Testis (tissue), 3 donors: Measurements from ENCODE around the gene FAM131B. TPM values are rescaled to one million over a fixed set of nuclear protein-coding genes. Genes with fewer than 3 reads are reported as not detected.

Source experiments
- DNase-seq: peaks from one replicate; pipeline ENCODE4 v3.0.0-alpha.2; 2019
- H3K27ac ChIP-seq, 2 donors: fragments of 200-600 bp; sonication (generic); one replicate each; pipeline ENCODE4 v1.5.1; 2019
- H3K27me3 ChIP-seq: fragments of 200-600 bp; sonication (generic); one replicate; pipeline ENCODE4 v1.5.1; 2019
- H3K36me3 ChIP-seq: fragments of 200-600 bp; sonication (generic); one replicate; pipeline ENCODE4 v1.5.1; 2017; ENCODE audit warnings: low read depth; ENCODE audit errors: missing control alignments
- H3K4me1 ChIP-seq: fragments of 200-600 bp; sonication (generic); one replicate; pipeline ENCODE4 v1.5.1; 2019
- H3K4me3 ChIP-seq, 2 donors: fragments of 200-600 bp; sonication (generic); one replicate each; pipeline ENCODE4 v1.5.1; 2017 to 2019
- H3K9me3 ChIP-seq: fragments of 200-600 bp; sonication (generic); one replicate; pipeline ENCODE4 v1.5.1; 2017
- POLR2A ChIP-seq: fragments of 450-650 bp; IDR thresholded peaks from one replicate; pipeline ENCODE4 v1.6.1; 2017; ENCODE audit warnings: antibody characterized with exemption, mild to moderate bottlenecking, moderate library complexity
- WGBS, 2 donors: methylation state at CpG; one replicate each; pipeline ENCODE4 v1.1.5; 2018; 5-methylcytosine and 5-hydroxymethylcytosine counted together
- intact Hi-C: fragments of 100-400 bp; cut with DNase I; formaldehyde crosslinking; loops from one replicate; pipeline ENCODE4 v1.15.1; 2023; ENCODE audit warnings: low total_unique reads
- polyA plus RNA-seq: library from polyadenylated mRNA; stranded (reverse); fragments of 350-450 nt; fragmentation: Illumina TruSeq; extraction: RNeasy Lipid Tissue Mini Kit (QIAGEN cat#74804); gene quantifications from one replicate; pipeline ENCODE4 v1.2.3, GENCODE V29; 2014; ENCODE audit warnings: low read depth, low replicate concordance; ENCODE audit not compliant: insufficient read depth
- total RNA-seq, 2 donors: library from RNA; depleted of rRNA; stranded (reverse); fragments of >200 nt; gene quantifications; one replicate each; pipeline ENCODE4 v1.2.3, GENCODE V29; 2016
- TF ChIP-seq, protein P1 (sequence below), 3 experiments: fragments of 450-650 bp in 2 of 3; fragments of 200-600 bp in 1 of 3; sonication (generic) in 1 of 3; IDR thresholded peaks; one replicate each; pipeline ENCODE4 v1.5.1; 2016 to 2019; ENCODE audit warnings: antibody characterized with exemption in 3 of 3, mild to moderate bottlenecking in 2 of 3, moderate library complexity in 1 of 3

FAM131B gene
- total and polyA plus RNA-seq, 3 donors from 2014 or later: 1.2 TPM

DNA sequence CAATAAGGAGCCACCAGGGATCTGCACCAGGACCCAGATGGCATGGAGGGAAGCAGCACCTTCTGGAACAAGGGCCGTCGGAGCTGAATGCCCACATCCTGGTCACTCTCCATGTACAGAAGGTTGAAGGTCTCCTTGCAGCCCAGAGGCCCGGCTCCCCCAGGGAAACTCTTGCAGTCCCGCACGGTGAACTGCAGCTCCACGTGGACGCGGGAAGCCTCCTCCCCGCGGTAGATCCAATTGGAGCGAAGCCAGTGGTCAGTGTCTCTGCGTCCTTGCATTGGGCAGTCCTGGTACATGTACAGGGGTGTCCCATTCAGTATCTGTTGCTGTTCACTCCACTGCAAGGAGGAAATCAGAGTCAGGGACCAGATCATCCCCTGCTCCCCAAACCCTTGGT, 38.8 kb upstream of the FAM131B start:
- Histone ChIP-seq H3K4me1 (no peaks in the 10 kb centered on the region), H3K27me3 (no peaks in the 10 kb centered on the region), H3K27ac (no peak overlapping the region), H3K9me3 (no peaks in the 10 kb centered on the region), H3K36me3 (no peaks in the 10 kb centered on the region), H3K4me3 (no peak overlapping the region)
- no peak for TF ChIP-seq POLR2A
- TF ChIP-seq, protein P1, sequence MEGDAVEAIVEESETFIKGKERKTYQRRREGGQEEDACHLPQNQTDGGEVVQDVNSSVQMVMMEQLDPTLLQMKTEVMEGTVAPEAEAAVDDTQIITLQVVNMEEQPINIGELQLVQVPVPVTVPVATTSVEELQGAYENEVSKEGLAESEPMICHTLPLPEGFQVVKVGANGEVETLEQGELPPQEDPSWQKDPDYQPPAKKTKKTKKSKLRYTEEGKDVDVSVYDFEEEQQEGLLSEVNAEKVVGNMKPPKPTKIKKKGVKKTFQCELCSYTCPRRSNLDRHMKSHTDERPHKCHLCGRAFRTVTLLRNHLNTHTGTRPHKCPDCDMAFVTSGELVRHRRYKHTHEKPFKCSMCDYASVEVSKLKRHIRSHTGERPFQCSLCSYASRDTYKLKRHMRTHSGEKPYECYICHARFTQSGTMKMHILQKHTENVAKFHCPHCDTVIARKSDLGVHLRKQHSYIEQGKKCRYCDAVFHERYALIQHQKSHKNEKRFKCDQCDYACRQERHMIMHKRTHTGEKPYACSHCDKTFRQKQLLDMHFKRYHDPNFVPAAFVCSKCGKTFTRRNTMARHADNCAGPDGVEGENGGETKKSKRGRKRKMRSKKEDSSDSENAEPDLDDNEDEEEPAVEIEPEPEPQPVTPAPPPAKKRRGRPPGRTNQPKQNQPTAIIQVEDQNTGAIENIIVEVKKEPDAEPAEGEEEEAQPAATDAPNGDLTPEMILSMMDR (IDR thresholded peaks at IDR 0.05): no peak
- intact Hi-C loops: no loop called here
- DNase-seq: no peak
- 85 to 86% methylated on average over 10 to 12 of the region's 12 CpGs for WGBS, 2 donors

DNA sequence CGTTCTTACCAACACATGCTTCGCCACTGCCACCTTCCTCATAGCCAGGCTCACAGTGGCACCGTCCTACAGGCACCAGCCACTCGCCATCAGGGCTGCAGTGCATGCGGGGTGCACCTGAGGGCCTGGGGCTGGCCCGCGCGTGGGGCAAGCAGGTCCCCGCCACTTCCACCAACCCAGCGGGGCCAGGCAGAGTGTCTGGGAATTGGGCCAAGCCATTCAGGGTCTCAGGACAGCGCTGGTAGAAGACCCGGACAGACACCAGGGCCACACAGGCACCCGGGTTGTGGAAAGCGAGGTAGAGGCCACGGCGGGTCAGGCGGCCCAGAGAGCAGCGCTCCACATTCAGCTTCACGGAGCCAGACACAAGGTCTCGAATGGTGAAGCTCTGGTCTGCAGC, 37.1 kb upstream of the FAM131B start:
- DNase-seq: no peak
- whole genome bisulfite sequencing, 2 donors: 93 to 97% methylated on average over 12 to 18 of the region's 20 CpGs
- Histone ChIP-seq H3K9me3 (no peaks in the 10 kb centered on the region), H3K27me3 (no peaks in the 10 kb centered on the region), H3K4me3 (no peak overlapping the region), H3K36me3 (no peaks in the 10 kb centered on the region), H3K4me1 (peaks cover 11% of the 10 kb centered on the region), H3K27ac (no peak overlapping the region)
- TF ChIP-seq, protein P1 (IDR thresholded peaks at IDR 0.05): no peak
- TF ChIP-seq POLR2A: no peak
- intact Hi-C loops: no loop called here

DNA sequence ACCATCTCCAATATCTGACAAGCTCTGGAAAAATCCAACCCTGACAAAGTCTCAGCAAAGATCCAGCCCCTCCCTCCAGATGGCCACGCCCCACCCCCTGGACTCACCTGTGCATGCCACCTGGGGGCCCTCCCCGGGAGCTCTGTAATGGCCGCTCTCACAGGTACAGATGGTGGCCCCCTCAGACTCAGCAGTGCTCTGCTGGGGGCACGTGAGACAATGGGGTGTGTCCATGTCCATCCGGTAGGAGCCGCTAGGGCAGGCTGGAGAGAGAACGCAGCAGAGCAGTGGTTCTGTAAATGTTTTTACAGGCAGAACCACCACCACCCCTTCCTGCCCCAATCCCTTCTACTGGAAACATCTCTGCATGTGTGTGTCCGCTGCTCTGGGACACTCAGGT, 36.6 kb upstream of the FAM131B start:
- Histone ChIP-seq H3K36me3 (no peaks in the 10 kb centered on the region), H3K27ac (no peak overlapping the region), H3K9me3 (no peaks in the 10 kb centered on the region), H3K4me1 (peaks cover 11% of the 10 kb centered on the region), H3K27me3 (no peaks in the 10 kb centered on the region), H3K4me3 (no peak overlapping the region)
- DNase-seq: no peak
- TF ChIP-seq POLR2A: no peak
- TF ChIP-seq, protein P1 (IDR thresholded peaks at IDR 0.05): no peak
- intact Hi-C loops: no loop called here
- 95% methylated on average over 2 to 8 of the region's 8 CpGs for WGBS, 2 donors

DNA sequence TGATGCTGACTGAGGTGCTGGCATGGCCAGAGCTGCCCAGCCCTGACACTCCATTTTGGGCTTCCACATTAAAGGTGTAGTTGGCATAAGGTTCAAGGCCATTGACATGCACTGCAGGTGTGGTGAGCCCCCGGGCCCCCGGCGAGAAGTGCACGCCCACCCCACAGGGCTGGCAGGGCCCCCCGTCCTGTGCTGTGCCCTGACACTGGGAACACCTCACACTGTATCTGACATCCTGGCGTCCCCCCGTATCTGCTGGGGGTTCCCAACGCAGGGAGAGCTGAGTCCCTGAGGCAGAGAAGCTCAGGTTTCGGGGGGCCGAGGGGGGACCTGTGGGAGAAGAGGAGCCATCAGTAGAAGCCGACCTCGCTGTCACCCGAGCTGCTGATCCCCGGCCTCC, 36.1 kb upstream of the FAM131B start:
- H3K4me1 ChIP-seq: peaks cover 16% of the 10 kb centered on the region
- H3K4me3 ChIP-seq: no peak overlapping the region
- H3K9me3 ChIP-seq: no peaks in the 10 kb centered on the region
- no peak overlapping the region for H3K27ac ChIP-seq
- no peak for DNase-seq
- no peaks in the 10 kb centered on the region for H3K27me3 ChIP-seq
- TF ChIP-seq, protein P1 (IDR thresholded peaks at IDR 0.05): no peak
- TF ChIP-seq POLR2A: no peak
- H3K36me3 ChIP-seq: no peaks in the 10 kb centered on the region
- WGBS, 2 donors: 97 to 100% methylated on average over 4 to 14 of the region's 14 CpGs
- intact Hi-C loops: no loop called here

DNA sequence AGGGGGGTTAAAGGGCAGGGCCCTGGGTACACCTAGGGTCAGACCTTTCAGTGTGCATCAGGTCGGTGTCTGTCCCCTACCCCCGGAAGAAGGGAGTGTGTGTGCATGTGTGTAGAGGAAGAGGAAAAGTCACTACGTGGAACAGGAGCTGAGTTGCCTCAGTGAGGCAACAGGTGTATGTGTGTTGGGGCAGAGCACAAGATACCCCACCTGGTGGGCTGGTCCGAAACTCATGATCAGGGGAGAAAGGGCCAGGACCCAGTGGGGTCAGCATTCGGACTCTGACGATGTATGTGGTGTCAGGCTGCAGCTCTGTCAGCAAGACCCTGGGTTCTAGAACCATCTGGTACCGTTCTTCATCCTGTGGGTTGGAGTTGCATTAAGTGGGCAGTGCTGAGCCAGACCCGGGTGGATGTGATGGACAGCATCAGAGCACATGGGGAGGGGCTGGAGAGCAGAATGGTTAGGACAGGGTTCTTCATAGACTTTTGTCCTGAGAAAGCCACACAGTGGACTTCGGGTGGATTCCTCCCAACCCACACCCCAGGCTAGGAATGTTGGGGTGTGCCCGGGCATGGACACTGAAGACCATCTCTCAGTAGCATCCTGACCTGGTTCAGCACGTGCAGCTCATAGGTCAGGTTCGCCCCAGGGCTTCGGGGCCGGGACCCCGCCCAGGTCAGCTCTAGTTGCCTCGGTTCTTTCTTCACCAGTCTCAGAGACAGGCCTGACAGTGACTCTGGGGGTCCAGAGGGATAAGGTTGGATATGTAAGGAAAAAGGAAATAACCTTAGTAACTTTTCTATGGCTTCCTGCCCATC, 35.4 kb upstream of the FAM131B start:
- no peaks in the 10 kb centered on the region for H3K9me3 ChIP-seq
- peaks cover 22% of the 10 kb centered on the region for H3K4me1 ChIP-seq
- WGBS, 2 donors: 91 to 93% methylated on average over 15 to 16 of the region's 16 CpGs
- H3K27me3 ChIP-seq: no peaks in the 10 kb centered on the region
- TF ChIP-seq POLR2A: no peak
- TF ChIP-seq, protein P1 (IDR thresholded peaks at IDR 0.05): no peak
- H3K27ac ChIP-seq: no peak overlapping the region
- intact Hi-C loops: no loop called here
- no peak overlapping the region for H3K4me3 ChIP-seq
- no peak for DNase-seq
- H3K36me3 ChIP-seq: no peaks in the 10 kb centered on the region
